ENCODE results near the gene ADAM15. TPM values are rescaled to one million over a fixed set of nuclear protein-coding genes. Genes with fewer than 3 reads are reported as not detected.

ADAM15 gene
- total RNA-seq, 1 donor, result 60.1 TPM

DNA sequence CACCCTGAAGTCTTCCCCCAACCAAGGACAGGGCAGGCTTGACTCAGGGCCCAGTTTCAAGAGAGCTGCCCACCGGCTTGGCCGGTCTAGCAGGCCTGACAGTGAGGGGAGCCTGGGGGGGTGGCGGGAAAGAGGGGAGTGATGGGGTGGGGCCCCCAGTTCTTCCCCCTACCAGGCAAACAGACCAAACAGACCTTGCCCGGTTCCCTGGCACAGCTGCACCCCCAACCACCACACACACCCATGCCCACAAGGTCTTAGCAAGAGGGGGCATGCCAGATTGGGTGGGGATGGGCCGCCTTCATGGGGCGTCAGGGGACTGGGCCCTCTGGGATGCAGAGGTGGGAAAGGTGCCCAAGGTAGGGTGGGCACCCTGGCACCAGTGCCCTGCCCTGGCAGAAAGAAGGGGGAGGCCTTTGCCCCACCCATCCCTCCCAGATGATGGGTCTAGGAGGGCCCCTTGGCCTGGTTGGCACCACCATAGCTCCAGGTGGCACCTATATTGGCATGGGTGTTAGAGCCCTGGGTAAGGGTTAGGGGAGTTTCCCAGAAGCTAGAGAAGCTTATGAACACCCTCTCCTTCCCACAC lies 39.6 kb upstream of the ADAM15 start:
- no peak for DNase-seq (ENCODE audit: low read depth in 2 of 3, low spot score in 2 of 3)

GRCh38 chr1:155012026-155012546 lies 39.0 kb upstream of the ADAM15 start:
- DNase-seq (ENCODE audit: low read depth in 2 of 3, low spot score in 2 of 3), result no peak

DNA sequence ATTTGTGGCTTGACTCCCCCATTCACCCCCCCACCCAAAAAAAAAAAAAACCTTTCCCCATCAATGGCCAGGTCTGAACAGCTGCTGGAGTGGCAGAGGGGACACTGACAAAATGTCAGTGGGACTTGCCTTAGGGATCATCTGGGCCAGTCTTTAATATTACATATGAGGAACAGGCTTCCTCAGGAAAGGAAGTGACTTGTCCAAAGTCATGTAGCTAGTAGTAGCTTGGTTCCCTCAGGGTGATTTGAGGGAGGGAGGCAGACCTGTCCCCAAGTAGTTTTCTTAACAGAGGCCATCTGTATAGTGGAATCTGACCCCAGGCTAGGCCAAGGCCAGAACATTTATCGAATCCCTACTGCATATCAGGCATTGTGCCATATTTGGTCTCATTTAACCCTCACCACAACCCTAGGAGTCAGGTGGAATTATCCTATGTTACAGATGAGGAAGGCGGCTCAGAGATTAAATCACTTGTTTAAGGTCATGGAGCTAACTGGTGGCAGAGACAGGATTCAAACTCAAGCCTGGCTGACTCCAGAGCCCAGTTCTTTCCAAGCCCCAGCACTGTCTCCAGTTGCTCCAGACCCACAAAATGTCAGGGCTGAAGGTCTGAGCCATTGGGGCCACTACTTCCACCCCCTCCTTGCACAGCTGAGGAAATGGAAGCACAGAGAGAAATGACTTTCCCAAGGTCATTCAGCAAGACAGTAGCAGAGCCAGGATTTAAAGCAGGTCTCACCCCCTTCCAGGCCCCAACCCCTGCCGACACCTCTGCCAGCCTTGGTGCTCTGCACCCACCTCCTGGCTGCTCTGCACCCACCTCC lies 38.1 kb upstream of the ADAM15 start:
- no peak for DNase-seq (ENCODE audit: low read depth in 2 of 3, low spot score in 2 of 3)

DNA sequence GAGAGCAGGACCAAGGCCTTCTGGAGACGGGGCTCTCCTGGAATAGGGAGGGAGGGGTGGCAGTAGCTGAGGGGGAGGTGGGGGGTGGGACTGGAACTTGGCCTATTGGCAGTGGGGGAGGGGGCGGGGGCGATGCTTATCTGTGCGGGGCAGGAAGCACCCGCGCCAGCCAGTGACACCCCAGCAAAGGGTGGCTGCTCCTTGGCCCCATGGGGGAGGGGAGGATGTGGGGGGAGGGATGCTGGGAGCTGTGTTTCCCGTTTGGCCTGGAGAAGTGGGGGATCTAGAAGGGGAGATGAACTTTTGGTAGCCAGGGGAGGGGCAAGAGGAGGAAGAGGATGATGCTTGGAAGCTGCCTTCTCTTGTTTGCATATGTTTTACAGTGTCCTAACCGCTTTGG lies 37.5 kb upstream of the ADAM15 start:
- peak in 1 of 3 donors; percentile 41 for DNase-seq (ENCODE audit: low read depth in 2 of 3, low spot score in 2 of 3)

GRCh38 chr1:155014709-155015508 lies 36.2 kb upstream of the ADAM15 start:
- DNase-seq (ENCODE audit: low read depth in 2 of 3, low spot score in 2 of 3), result no peak

GRCh38 chr1:155015527-155016230 lies 35.4 kb upstream of the ADAM15 start:
- no peak for DNase-seq (ENCODE audit: low read depth in 2 of 3, low spot score in 2 of 3)

GRCh38 chr1:155016231-155016831 lies 34.8 kb upstream of the ADAM15 start:
- DNase-seq (ENCODE audit: low read depth in 2 of 3, low spot score in 2 of 3), result no peak

DNA sequence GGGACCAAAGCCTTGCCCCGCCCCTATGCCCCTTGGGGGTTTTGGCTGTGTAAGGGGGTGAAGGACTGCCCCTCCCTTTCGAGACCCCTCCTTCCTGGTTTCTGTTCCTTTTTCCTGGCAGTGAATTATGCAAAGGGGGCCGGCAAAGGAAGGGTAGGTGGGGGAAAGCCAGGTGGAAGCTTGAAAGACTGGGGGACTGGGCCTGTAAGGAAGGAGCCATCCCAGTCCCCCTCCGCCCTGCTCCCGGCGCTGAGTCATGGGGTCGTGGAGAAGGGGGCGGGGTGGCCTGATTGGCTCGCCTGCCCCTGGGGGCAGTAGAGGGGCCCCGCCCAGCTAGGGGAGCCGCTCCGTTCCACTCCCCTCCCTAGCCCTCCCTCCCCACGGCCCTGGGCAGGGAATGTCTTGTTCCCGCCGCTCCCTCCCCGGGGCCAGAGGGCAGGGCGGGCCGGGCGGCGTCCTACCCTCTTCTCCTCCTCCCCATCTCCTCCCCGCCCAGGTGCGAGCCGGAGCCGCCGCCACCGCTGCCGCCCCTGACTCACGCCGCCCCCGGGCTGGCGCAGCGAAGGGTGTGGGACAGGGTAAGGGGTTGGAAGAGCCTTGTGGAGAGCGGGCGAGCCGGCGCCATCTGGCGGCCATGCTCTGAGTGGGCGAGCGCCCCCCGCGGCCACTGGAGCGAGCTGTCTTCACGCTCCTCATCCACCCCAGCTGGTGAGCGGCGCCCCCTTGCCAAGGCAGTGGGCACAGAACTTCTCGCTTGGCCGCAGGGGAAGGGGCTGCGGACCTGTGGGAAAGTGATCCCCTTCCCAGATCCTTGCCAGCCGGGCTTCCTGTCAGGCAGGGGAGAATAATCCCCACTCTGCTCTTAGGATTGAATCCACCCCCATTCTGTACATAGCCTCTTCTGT lies 33.8 kb upstream of the ADAM15 start:
- peak; percentile 81 to 92 (median 91) for DNase-seq (ENCODE audit: low read depth in 2 of 3, low spot score in 2 of 3)

GRCh38 chr1:155017946-155018316 lies 33.2 kb upstream of the ADAM15 start:
- DNase-seq (ENCODE audit: low read depth in 2 of 3, low spot score in 2 of 3), result no peak

DNA sequence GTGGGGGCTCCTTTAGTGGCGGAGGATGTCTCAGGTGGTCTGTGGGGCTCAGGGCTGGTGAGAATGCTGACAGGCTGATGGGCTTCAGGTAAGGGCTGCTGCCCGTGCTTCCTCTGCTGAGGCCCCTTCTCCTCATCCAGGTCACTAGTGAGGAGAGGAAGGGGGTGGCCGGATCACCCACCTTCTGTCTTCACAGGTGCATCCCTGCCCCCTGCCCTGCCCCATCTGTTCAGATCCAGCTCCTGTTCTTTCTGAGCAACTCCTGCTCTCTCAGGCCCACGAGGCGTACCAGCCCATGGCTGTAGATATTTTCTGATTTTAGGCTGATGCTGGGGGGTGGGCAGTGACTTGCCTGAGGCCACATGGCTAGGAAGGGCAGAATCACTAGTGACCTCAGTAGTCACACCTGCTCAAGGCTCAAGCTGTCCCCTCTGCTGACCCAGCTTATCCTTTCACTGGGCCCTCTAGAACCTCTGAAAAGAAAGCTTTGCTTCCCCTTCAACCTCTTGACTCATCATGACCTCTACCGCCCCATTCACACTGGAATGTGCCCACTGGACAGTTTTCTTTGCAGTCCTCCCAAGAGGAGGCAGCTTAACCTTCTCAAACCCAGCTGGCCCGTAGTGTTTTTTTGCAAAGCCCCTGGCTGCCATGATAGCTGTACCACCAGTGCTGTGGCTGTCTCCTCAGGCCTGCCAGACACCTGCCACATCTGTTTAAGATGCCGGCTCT lies 32.3 kb upstream of the ADAM15 start:
- no peak for DNase-seq (ENCODE audit: low read depth in 2 of 3, low spot score in 2 of 3)

GRCh38 chr1:155019377-155020245 lies 31.5 kb upstream of the ADAM15 start:
- DNase-seq (ENCODE audit: low read depth in 2 of 3, low spot score in 2 of 3), result no peak

- DNase-seq (ENCODE audit: low read depth in 2 of 3, low spot score in 2 of 3), result no peak
Observed at GRCh38 chr1:155022136-155022926, 28.8 kb upstream of the ADAM15 start.

DNA sequence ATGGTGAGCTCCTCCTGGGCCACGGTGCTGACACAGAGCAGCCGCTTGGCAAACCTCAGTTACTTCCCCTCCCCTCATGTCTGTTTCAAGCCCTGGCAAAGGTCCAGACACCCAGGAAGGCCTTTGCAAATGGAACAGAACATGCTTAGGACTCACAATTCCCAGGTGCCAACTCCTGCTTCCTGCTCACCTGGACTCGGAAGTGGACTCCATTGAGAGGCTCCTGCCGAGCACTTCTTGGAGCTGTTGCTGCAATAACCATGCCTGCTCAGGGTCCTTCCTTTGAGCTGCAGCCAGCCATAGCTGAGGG lies 28.2 kb upstream of the ADAM15 start:
- DNase-seq (ENCODE audit: low read depth in 2 of 3, low spot score in 2 of 3), result no peak

DNA sequence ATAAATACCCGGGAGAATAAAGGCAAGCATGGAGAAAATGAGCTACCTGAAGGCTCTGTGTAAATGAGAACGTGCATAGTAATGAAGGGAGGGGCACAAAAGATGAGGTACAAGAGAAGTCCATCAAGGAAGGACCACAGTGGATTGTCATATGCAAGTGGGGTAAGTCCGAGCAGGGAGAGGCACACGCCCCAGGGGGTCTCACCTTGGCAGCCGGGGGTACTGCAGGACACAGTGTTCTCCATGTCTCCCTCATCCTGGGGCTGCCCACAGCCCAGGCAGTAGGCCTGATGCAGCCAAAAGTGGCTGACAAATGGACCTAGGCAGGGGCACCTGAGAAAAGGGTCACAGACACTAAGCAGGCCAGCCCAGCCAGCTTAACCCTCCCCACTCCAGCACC lies 27.5 kb upstream of the ADAM15 start:
- no peak for DNase-seq (ENCODE audit: low read depth in 2 of 3, low spot score in 2 of 3)

DNA sequence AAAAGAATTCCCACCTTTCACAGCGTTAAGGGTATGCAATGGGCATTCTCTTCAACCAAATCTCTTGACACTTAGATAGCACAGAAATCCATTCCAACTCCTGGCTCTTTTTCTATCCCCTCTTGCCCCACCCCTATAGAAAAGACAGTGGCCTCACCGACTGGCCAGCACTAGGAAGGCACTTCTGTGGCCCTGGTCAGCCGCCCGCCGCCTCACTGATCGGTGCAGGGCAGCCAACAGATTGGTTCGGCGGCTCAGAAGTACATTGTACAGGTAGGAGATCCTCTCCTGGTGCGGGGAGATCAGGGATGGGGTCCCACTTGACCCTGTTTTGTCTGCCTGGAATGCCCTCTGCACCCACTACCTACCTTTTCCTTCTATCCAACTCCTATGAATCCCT lies 26.8 kb upstream of the ADAM15 start:
- DNase-seq (ENCODE audit: low read depth in 2 of 3, low spot score in 2 of 3), result no peak

DNA sequence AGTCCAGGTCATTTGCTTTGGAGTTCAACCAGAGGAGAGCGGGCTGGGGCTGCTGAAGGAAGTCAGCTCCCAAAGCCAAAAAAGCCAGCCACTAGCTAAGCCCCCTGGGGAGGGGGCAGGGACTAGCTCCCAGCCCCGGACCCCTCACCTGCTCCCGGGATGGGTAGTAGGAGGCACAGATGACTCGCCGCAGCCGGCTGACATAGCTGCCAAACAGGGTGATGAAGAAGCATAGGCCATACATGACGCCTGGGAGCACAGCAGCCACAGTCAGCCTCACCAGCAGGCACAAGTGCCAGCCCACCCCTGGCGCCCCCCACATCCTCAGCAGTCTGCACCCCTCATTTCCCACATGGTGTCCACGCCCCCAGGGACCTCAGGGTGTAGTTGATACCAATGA lies 25.0 kb upstream of the ADAM15 start:
- DNase-seq (ENCODE audit: low read depth in 2 of 3, low spot score in 2 of 3), result no peak

- no peak for DNase-seq (ENCODE audit: low read depth in 2 of 3, low spot score in 2 of 3)
Observed at GRCh38 chr1:155026588-155026987, 24.5 kb upstream of the ADAM15 start.

Data from hematopoietic multipotent progenitor cell (in vitro differentiated cells).